AG04450 (cell line): ENCODE data around the gene CDAN1. TPM values are rescaled to one million over a fixed set of nuclear protein-coding genes. Genes with fewer than 3 reads are reported as not detected.

Experiments used
- CTCF ChIA-PET: fragments of 300-600, 350-600 bp; formaldehyde crosslinking; extraction: SDS; loops from one replicate; lab custom pipeline; 2022; ENCODE audit warnings: antibody characterized with exemption, inconsistent platforms; lab: Charles Lee
- POLR2A ChIA-PET: fragments of 350-600 bp; formaldehyde crosslinking; extraction: SDS; loops from one replicate; lab custom pipeline; 2021; ENCODE audit warnings: antibody characterized with exemption, inconsistent platforms; lab: Yijun Ruan, JAX
- DNase-seq: peaks from one replicate; pipeline ENCODE4 v3.0.0-alpha.2; 2011; ENCODE audit warnings: low read depth, low spot score
- H3K27ac ChIP-seq: one replicate; pipeline ENCODE4 v1.5.1; 2012; ENCODE audit warnings: low read depth, low read length, control low read depth
- H3K27me3 ChIP-seq: one replicate; pipeline ENCODE4 v1.6.0; 2012; ENCODE audit warnings: low read length; ENCODE audit not compliant: control insufficient read depth, insufficient read depth
- H3K4me3 ChIP-seq: 2 replicates; pipeline ENCODE4 v1.5.1; 2011; ENCODE audit warnings: mild to moderate bottlenecking, low read depth, low read length, control low read depth
- H3K9me3 ChIP-seq: 2 replicates; pipeline ENCODE4 v1.5.1; 2012; ENCODE audit warnings: low read length; ENCODE audit not compliant: control insufficient read depth, insufficient read depth
- CTCF ChIP-seq: IDR thresholded peaks from 2 replicates; pipeline ENCODE4 v1.5.1; 2011; ENCODE audit warnings: low read depth, low read length, control low read depth, inconsistent platforms
- polyA plus RNA-seq: library from polyadenylated mRNA; depleted of rRNA; stranded (reverse); fragments of >200 nt; gene quantifications from 2 replicates; pipeline ENCODE4 v1.2.3, GENCODE V29; 2011

Gene CDAN1
- polyA plus RNA-seq, 1 experiment, result 3.9 TPM

GRCh38 chr15:42705336-42705735, 31.6 kb downstream of the CDAN1 start:
- Histone ChIP-seq H3K27ac (no peak overlapping the region), H3K9me3 (no peaks in the 10 kb centered on the region; the same call in 1 of the 2 replicates), H3K27me3 (no peaks in the 10 kb centered on the region), H3K4me3 (no peak overlapping the region)
- ChIA-PET CTCF (interaction anchor here (1.2 to 2.0 kb wide), 3 partner anchors 221 to 229 kb away, joined by 3 to 14 read pairs (median 4); no protein-coding TSS in a partner anchor), POLR2A (no interaction called here)
- no peak for DNase-seq
- no peak for TF ChIP-seq CTCF

GRCh38 chr15:42704492-42704926, 32.4 kb downstream of the CDAN1 start:
- H3K4me3 ChIP-seq, result no peak overlapping the region
- peak; percentile 97 for TF ChIP-seq CTCF
- POLR2A ChIA-PET, result no interaction called here
- H3K9me3 ChIP-seq, result no peaks in the 10 kb centered on the region; the same call in 1 of the 2 replicates
- no peak overlapping the region for H3K27ac ChIP-seq
- DNase-seq, result peak; percentile 23
- CTCF ChIA-PET, result interaction anchor here (1.2 to 1.9 kb wide), 4 partner anchors 10 to 230 kb away, joined by 3 to 13 read pairs (median 4); no protein-coding TSS in a partner anchor
- no peaks in the 10 kb centered on the region for H3K27me3 ChIP-seq

GRCh38 chr15:42696626-42697025, 40.3 kb downstream of the CDAN1 start:
- ChIA-PET CTCF (interaction anchor here (1.4 kb wide), 1 partner anchor 230 kb away, joined by 5 read pairs; no protein-coding TSS in a partner anchor), POLR2A (no interaction called here)
- DNase-seq, result no peak
- Histone ChIP-seq H3K4me3 (no peak overlapping the region), H3K27me3 (no peaks in the 10 kb centered on the region), H3K27ac (no peak overlapping the region), H3K9me3 (no peaks in the 10 kb centered on the region)
- TF ChIP-seq CTCF, result no peak

GRCh38 chr15:42695527-42696071, 41.3 kb downstream of the CDAN1 start:
- TF ChIP-seq CTCF, result no peak
- CTCF ChIA-PET, result interaction anchor here (1.2 kb wide), 2 partner anchors 8 to 231 kb away, joined by 3 to 4 read pairs; no protein-coding TSS in a partner anchor

GRCh38 chr15:42694398-42694797, 42.5 kb downstream of the CDAN1 start:
- Histone ChIP-seq H3K27me3 (no peaks in the 10 kb centered on the region), H3K9me3 (no peaks in the 10 kb centered on the region), H3K4me3 (no peak overlapping the region), H3K27ac (no peak overlapping the region)
- ChIA-PET POLR2A (no interaction called here), CTCF (interaction anchor here (1.2 kb wide), 1 partner anchor 232 kb away, joined by 4 read pairs; no protein-coding TSS in a partner anchor)
- DNase-seq, result no peak
- TF ChIP-seq CTCF, result no peak

More at GRCh38 chr15:42695527-42696071, 41.3 kb downstream of the CDAN1 start:
- H3K27me3 ChIP-seq, result no peaks in the 10 kb centered on the region
- H3K4me3 ChIP-seq, result no peak overlapping the region
- POLR2A ChIA-PET, result no interaction called here
- H3K9me3 ChIP-seq, result no peaks in the 10 kb centered on the region
- no peak overlapping the region for H3K27ac ChIP-seq
- DNase-seq, result no peak
